ENCODE results near the gene HNRNPR. TPM values are rescaled to one million over a fixed set of nuclear protein-coding genes. Genes with fewer than 3 reads are reported as not detected.

HNRNPR gene
- total and polyA plus RNA-seq, 2 donors (not counting 1 experiment from before 2014, with no cell fraction given): 59.1 to 141 TPM

DNA sequence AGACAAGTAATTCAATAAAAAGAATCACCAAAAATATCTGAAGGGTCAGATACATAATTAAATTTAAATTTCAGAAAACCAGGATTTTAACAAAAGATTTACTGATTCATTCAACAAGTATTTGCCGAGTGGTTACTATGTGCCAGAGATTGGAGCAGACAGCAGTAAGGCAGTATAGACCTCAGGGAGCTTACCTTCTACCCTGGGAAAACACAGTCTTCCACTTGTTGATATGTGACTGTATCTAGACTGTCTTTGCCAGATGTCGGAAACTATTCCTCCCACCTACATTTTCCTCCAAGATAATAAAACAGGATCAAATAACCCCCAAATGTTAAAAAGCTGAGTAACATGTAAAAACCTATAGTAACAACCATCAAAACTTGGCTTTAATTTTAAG, 6.2 kb downstream of the HNRNPR start:
- no peak overlapping the region for H3K4me3 ChIP-seq (replicated peaks in 1 of 4; ENCODE audit: control extremely low read depth in 1 of 4, insufficient read depth in 1 of 4, low read depth in 3 of 4, low read length in 4 of 4)
- H3K36me3 ChIP-seq (ENCODE audit: control insufficient read depth, insufficient read depth, low read length): peaks cover 12% of the 10 kb centered on the region
- no peak overlapping the region for H3K9ac ChIP-seq (ENCODE audit: insufficient read depth, low read length)
- H3K79me2 ChIP-seq (ENCODE audit: control insufficient read depth, insufficient read depth, low read length): peaks cover 81% of the 10 kb centered on the region
- H3K27me3 ChIP-seq (ENCODE audit: control insufficient read depth, insufficient read depth, low read length): no peaks in the 10 kb centered on the region
- no peak for TF ChIP-seq EZH2 (IDR thresholded peaks at IDR 0.05; ENCODE audit: low read length, missing control alignments)
- TF ChIP-seq, protein P1, sequence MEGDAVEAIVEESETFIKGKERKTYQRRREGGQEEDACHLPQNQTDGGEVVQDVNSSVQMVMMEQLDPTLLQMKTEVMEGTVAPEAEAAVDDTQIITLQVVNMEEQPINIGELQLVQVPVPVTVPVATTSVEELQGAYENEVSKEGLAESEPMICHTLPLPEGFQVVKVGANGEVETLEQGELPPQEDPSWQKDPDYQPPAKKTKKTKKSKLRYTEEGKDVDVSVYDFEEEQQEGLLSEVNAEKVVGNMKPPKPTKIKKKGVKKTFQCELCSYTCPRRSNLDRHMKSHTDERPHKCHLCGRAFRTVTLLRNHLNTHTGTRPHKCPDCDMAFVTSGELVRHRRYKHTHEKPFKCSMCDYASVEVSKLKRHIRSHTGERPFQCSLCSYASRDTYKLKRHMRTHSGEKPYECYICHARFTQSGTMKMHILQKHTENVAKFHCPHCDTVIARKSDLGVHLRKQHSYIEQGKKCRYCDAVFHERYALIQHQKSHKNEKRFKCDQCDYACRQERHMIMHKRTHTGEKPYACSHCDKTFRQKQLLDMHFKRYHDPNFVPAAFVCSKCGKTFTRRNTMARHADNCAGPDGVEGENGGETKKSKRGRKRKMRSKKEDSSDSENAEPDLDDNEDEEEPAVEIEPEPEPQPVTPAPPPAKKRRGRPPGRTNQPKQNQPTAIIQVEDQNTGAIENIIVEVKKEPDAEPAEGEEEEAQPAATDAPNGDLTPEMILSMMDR (conservative IDR thresholded peaks at IDR 0.05 in 1 of 2, IDR thresholded peaks at IDR 0.05 in 1 of 2; ENCODE audit: low read depth in 1 of 2, low read length in 2 of 2): no peak
- H3K4me1 ChIP-seq (ENCODE audit: control insufficient read depth, extremely low read depth, insufficient read depth, low read length): peaks cover 10% of the 10 kb centered on the region
- H2AFZ ChIP-seq (ENCODE audit: low read length): no peak overlapping the region
- peak in 1 of 2 donors; percentile 60 for DNase-seq (ENCODE audit: low read depth in 2 of 2)
- peaks cover 3% of the 10 kb centered on the region for H4K20me1 ChIP-seq (ENCODE audit: control insufficient read depth, extremely low read depth, insufficient read depth, low read length)
- H3K9me3 ChIP-seq (ENCODE audit: control insufficient read depth, insufficient read depth, low read depth, low read length): no peaks in the 10 kb centered on the region
- no peak overlapping the region for H3K27ac ChIP-seq (ENCODE audit: insufficient read depth, low read length)
- H3K4me2 ChIP-seq (ENCODE audit: extremely low read depth, insufficient read depth, low read length): no peak overlapping the region

DNA sequence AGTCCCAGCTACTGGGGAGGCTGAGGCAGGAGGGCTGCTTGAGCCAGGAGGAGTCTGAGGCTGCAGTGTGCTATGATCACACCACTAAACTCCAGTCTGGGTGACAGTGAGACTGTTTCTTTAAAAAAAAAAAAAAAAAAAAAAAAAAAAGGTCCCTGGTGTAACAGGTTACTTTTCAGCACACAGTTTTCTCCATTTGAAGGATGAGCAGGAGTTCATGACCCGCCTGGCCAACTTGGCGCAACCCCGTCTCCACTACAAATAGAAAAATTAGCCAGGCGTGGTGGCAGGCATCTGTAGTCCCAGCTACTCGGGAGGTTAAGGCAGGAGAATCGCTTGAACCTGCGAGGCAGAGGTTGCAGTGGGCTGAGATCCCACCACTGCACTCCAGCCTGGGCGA, 12.4 kb downstream of the HNRNPR start:
- Histone ChIP-seq H3K79me2 (ENCODE audit: control insufficient read depth, insufficient read depth, low read length) (peaks cover 65% of the 10 kb centered on the region), H3K4me2 (ENCODE audit: extremely low read depth, insufficient read depth, low read length) (no peak overlapping the region), H3K27ac (ENCODE audit: insufficient read depth, low read length) (no peak overlapping the region), H3K9ac (ENCODE audit: insufficient read depth, low read length) (no peak overlapping the region), H3K9me3 (ENCODE audit: control insufficient read depth, insufficient read depth, low read depth, low read length) (no peaks in the 10 kb centered on the region), H3K27me3 (ENCODE audit: control insufficient read depth, insufficient read depth, low read length) (no peaks in the 10 kb centered on the region), H3K4me3 (replicated peaks in 1 of 4; ENCODE audit: control extremely low read depth in 1 of 4, insufficient read depth in 1 of 4, low read depth in 3 of 4, low read length in 4 of 4) (no peak overlapping the region), H3K4me1 (ENCODE audit: control insufficient read depth, extremely low read depth, insufficient read depth, low read length) (no peaks in the 10 kb centered on the region), H2AFZ (ENCODE audit: low read length) (no peak overlapping the region), H4K20me1 (ENCODE audit: control insufficient read depth, extremely low read depth, insufficient read depth, low read length) (no peaks in the 10 kb centered on the region), H3K36me3 (ENCODE audit: control insufficient read depth, insufficient read depth, low read length) (peaks cover 14% of the 10 kb centered on the region)
- DNase-seq (ENCODE audit: low read depth in 2 of 2): no peak
- TF ChIP-seq, protein P1 (conservative IDR thresholded peaks at IDR 0.05 in 1 of 2, IDR thresholded peaks at IDR 0.05 in 1 of 2; ENCODE audit: low read depth in 1 of 2, low read length in 2 of 2): no peak
- no peak for TF ChIP-seq EZH2 (IDR thresholded peaks at IDR 0.05; ENCODE audit: low read length, missing control alignments)

DNA sequence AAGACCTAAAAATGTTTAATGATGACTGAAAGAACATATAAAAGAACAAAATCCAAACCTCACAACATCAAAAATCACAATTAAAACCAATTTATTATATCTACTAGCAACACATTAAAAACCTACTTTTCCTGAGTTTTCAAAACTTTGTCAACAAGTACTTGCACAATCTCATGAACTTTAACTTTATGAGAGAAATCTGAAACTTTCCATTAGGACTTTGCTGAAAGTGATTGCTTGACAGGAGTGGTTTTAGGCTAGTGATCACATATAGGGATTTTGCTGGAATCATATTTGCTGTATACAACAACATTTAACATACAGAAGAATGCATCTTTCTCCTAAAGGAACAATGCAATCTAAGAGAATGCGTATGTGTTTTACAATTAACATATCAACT, 13.2 kb downstream of the HNRNPR start:
- H3K4me1 ChIP-seq (ENCODE audit: control insufficient read depth, extremely low read depth, insufficient read depth, low read length): no peaks in the 10 kb centered on the region
- TF ChIP-seq EZH2 (IDR thresholded peaks at IDR 0.05; ENCODE audit: low read length, missing control alignments): no peak
- TF ChIP-seq, protein P1 (conservative IDR thresholded peaks at IDR 0.05 in 1 of 2, IDR thresholded peaks at IDR 0.05 in 1 of 2; ENCODE audit: low read depth in 1 of 2, low read length in 2 of 2): no peak
- H3K4me3 ChIP-seq (replicated peaks in 1 of 4; ENCODE audit: control extremely low read depth in 1 of 4, insufficient read depth in 1 of 4, low read depth in 3 of 4, low read length in 4 of 4): no peak overlapping the region
- no peak overlapping the region for H3K4me2 ChIP-seq (ENCODE audit: extremely low read depth, insufficient read depth, low read length)
- no peak overlapping the region for H3K9ac ChIP-seq (ENCODE audit: insufficient read depth, low read length)
- H2AFZ ChIP-seq (ENCODE audit: low read length): no peak overlapping the region
- H3K79me2 ChIP-seq (ENCODE audit: control insufficient read depth, insufficient read depth, low read length): peaks cover 67% of the 10 kb centered on the region
- H3K27ac ChIP-seq (ENCODE audit: insufficient read depth, low read length): no peak overlapping the region
- H3K27me3 ChIP-seq (ENCODE audit: control insufficient read depth, insufficient read depth, low read length): no peaks in the 10 kb centered on the region
- no peaks in the 10 kb centered on the region for H3K9me3 ChIP-seq (ENCODE audit: control insufficient read depth, insufficient read depth, low read depth, low read length)
- DNase-seq (ENCODE audit: low read depth in 2 of 2): peak in 1 of 2 donors; percentile 40
- H3K36me3 ChIP-seq (ENCODE audit: control insufficient read depth, insufficient read depth, low read length): peaks cover 14% of the 10 kb centered on the region
- no peaks in the 10 kb centered on the region for H4K20me1 ChIP-seq (ENCODE audit: control insufficient read depth, extremely low read depth, insufficient read depth, low read length)

Data from fibroblast of lung (primary cell).